SK-N-SH treated with all-trans-retinoic acid at 6 μM for 48 hours (cell line): ENCODE measurements around the gene ABCB10.

Experiments used
- ATAC-seq: fragments of 200-7000 bp; cut with Tn5 transposase; 3 replicates; pipeline ENCODE4 v1.9.1; 2020; ENCODE audit warnings: mild to moderate bottlenecking, moderate library complexity
- ESRRG ChIP-seq: fragments of 250-450 bp; sonication (Bioruptor Pico); IDR thresholded peaks from 2 replicates; pipeline ENCODE4 v1.6.1; 2021; ENCODE audit warnings: mild to moderate bottlenecking
- ISL1 ChIP-seq: fragments of 250-450 bp; sonication (Bioruptor Pico); IDR thresholded peaks from 2 replicates; pipeline ENCODE4 v2.1.2; 2022; ENCODE audit warnings: mild to moderate bottlenecking, moderate library complexity
- OSR1 ChIP-seq: fragments of 250-450 bp; sonication (Bioruptor Pico); IDR thresholded peaks from 2 replicates; pipeline ENCODE4 v1.8.0; 2022; ENCODE audit warnings: moderate library complexity, mild to moderate bottlenecking, inconsistent platforms
- PPARA ChIP-seq: fragments of 250-450 bp; sonication (Bioruptor Pico); IDR thresholded peaks from 2 replicates; pipeline ENCODE4 v1.5.0; 2020; ENCODE audit warnings: mild to moderate bottlenecking, borderline replicate concordance
- SNAI2 ChIP-seq: fragments of 250-450 bp; sonication (Bioruptor Pico); IDR thresholded peaks from 2 replicates; pipeline ENCODE4 v1.5.0; 2020; ENCODE audit warnings: mild to moderate bottlenecking, moderate library complexity
- TOX ChIP-seq: fragments of 250-450 bp; sonication (Bioruptor Pico); IDR thresholded peaks from 2 replicates; pipeline ENCODE4 v1.8.0; 2021; ENCODE audit warnings: mild to moderate bottlenecking, moderate library complexity, borderline replicate concordance
- ZC3H10 ChIP-seq: fragments of 250-450 bp; sonication (Bioruptor Pico); IDR thresholded peaks from 2 replicates; pipeline ENCODE4 v1.5.1; 2021; ENCODE audit warnings: mild to moderate bottlenecking, moderate library complexity
- ZFP3 ChIP-seq: fragments of 250-450 bp; sonication (Bioruptor Pico); IDR thresholded peaks from 2 replicates; pipeline ENCODE4 v1.5.0; 2020; ENCODE audit warnings: mild to moderate bottlenecking, moderate library complexity
- ZNF565 ChIP-seq: fragments of 450-650 bp; formaldehyde crosslinking; conservative IDR thresholded peaks from 2 replicates; pipeline ENCODE4 v1.5.0; 2020; ENCODE audit warnings: low read depth, mild to moderate bottlenecking, moderate library complexity
- TF ChIP-seq, protein P1 (sequence below): fragments of 250-450 bp; sonication (Bioruptor Pico); IDR thresholded peaks from 2 replicates; pipeline ENCODE4 v1.5.0; 2020; ENCODE audit warnings: mild to moderate bottlenecking, moderate library complexity
- TF ChIP-seq, protein P2 (sequence below): fragments of 250-450 bp; sonication (Bioruptor Pico); IDR thresholded peaks from 2 replicates; pipeline ENCODE4 v1.8.0; 2021; ENCODE audit warnings: low read depth, mild to moderate bottlenecking, moderate library complexity, borderline replicate concordance
- TF ChIP-seq, protein P3 (sequence below): fragments of 250-450 bp; sonication (Bioruptor Pico); IDR thresholded peaks from 2 replicates; pipeline ENCODE4 v1.8.0; 2020; ENCODE audit warnings: mild to moderate bottlenecking, moderate library complexity, borderline replicate concordance

The ABCB10 gene

DNA sequence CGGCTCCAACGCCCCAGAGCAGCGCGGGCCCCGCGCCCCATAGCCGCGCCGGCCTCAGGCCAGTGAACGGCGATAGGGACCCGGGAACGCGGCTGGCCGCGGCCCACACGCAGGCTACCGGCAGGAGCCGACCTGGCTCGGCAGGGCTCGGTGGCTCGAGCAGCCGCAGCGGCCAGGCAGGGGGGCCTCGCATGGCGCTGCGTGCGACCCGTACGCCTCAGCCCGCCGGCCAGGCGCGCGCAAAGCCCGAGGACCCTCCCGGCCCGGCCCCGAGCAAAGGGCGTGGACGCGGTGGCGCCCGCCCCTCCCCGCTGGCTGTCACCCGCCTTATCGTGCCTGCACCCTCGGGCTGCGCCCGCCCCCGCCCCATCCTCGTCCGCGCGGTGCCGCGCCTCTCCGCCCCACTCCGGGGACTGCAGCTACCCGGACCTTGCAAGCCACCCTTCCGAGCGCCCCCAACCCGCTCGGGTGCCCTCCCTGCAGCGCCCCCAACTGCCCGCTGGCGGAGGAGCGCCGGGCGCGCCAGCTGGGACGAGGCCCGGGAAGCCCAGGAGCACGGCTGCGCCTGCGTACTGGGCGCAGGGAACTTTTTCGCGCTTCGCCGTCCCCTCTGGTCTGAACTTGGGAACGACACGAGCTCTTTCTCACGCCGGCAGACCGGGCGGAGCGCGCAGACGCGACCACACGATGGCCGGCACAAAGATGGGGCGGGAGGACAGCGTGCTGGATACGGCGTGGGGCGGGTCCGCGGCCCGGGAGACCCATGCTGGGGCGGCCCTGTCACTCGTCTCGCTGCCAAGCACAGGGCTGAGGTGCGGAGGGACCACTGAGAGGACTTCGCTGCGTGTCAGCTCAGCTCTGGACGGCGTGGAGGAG is at the start of gene ABCB10:
TSS of gene ABCB10 (minus strand) at position 248 of the 876 bp plus-strand sequence. CDS start at position 193, 55 bp downstream.
- peak; percentile 95 for ATAC-seq

DNA sequence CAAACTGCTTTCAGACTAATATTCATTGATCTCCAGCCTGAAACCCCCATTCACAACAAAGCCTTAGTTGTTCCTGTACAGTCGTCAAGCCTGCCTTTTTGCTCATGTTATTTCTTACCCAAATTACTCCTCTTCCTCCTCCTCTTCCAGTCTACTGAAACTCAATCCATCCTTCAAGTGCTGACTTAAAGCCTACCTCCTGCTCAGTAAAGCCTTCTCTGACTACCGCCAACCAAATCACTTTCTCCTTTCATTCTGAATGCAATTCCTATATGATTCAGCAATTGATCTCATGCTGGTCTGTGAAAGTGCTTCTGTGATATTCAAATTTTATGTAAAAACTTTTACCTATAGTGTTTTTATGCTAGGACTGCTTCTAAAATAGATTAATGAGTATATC is 48.9 kb upstream of the ABCB10 start:
- TF ChIP-seq ZFP3, result no peak
- TF ChIP-seq, protein P1, sequence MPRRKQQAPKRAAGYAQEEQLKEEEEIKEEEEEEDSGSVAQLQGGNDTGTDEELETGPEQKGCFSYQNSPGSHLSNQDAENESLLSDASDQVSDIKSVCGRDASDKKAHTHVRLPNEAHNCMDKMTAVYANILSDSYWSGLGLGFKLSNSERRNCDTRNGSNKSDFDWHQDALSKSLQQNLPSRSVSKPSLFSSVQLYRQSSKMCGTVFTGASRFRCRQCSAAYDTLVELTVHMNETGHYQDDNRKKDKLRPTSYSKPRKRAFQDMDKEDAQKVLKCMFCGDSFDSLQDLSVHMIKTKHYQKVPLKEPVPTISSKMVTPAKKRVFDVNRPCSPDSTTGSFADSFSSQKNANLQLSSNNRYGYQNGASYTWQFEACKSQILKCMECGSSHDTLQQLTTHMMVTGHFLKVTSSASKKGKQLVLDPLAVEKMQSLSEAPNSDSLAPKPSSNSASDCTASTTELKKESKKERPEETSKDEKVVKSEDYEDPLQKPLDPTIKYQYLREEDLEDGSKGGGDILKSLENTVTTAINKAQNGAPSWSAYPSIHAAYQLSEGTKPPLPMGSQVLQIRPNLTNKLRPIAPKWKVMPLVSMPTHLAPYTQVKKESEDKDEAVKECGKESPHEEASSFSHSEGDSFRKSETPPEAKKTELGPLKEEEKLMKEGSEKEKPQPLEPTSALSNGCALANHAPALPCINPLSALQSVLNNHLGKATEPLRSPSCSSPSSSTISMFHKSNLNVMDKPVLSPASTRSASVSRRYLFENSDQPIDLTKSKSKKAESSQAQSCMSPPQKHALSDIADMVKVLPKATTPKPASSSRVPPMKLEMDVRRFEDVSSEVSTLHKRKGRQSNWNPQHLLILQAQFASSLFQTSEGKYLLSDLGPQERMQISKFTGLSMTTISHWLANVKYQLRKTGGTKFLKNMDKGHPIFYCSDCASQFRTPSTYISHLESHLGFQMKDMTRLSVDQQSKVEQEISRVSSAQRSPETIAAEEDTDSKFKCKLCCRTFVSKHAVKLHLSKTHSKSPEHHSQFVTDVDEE (CRISPR knock-in tag), result no peak
- TF ChIP-seq, protein P2, sequence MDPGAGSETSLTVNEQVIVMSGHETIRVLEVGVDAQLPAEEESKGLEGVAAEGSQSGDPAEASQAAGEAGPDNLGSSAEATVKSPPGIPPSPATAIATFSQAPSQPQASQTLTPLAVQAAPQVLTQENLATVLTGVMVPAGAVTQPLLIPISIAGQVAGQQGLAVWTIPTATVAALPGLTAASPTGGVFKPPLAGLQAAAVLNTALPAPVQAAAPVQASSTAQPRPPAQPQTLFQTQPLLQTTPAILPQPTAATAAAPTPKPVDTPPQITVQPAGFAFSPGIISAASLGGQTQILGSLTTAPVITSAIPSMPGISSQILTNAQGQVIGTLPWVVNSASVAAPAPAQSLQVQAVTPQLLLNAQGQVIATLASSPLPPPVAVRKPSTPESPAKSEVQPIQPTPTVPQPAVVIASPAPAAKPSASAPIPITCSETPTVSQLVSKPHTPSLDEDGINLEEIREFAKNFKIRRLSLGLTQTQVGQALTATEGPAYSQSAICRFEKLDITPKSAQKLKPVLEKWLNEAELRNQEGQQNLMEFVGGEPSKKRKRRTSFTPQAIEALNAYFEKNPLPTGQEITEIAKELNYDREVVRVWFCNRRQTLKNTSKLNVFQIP (CRISPR knock-in tag), result no peak
- TF ChIP-seq ZNF565 (CRISPR knock-in tag), result no peak
- no peak for TF ChIP-seq ZC3H10
- TF ChIP-seq ISL1 (CRISPR knock-in tag), result no peak
- no peak for ATAC-seq

More for the DNA sequence above, at the start of gene ABCB10:
- no peak for TF ChIP-seq ESRRG (CRISPR knock-in tag)
- no peak for TF ChIP-seq OSR1 (CRISPR knock-in tag)
- no peak for TF ChIP-seq PPARA (CRISPR knock-in tag)
- TF ChIP-seq, protein P1 (CRISPR knock-in tag), result no peak
- TF ChIP-seq, protein P2 (CRISPR knock-in tag), result no peak
- TF ChIP-seq, protein P3, sequence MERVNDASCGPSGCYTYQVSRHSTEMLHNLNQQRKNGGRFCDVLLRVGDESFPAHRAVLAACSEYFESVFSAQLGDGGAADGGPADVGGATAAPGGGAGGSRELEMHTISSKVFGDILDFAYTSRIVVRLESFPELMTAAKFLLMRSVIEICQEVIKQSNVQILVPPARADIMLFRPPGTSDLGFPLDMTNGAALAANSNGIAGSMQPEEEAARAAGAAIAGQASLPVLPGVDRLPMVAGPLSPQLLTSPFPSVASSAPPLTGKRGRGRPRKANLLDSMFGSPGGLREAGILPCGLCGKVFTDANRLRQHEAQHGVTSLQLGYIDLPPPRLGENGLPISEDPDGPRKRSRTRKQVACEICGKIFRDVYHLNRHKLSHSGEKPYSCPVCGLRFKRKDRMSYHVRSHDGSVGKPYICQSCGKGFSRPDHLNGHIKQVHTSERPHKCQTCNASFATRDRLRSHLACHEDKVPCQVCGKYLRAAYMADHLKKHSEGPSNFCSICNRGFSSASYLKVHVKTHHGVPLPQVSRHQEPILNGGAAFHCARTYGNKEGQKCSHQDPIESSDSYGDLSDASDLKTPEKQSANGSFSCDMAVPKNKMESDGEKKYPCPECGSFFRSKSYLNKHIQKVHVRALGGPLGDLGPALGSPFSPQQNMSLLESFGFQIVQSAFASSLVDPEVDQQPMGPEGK, result no peak
- no peak for TF ChIP-seq SNAI2
- no peak for TF ChIP-seq TOX

DNA sequence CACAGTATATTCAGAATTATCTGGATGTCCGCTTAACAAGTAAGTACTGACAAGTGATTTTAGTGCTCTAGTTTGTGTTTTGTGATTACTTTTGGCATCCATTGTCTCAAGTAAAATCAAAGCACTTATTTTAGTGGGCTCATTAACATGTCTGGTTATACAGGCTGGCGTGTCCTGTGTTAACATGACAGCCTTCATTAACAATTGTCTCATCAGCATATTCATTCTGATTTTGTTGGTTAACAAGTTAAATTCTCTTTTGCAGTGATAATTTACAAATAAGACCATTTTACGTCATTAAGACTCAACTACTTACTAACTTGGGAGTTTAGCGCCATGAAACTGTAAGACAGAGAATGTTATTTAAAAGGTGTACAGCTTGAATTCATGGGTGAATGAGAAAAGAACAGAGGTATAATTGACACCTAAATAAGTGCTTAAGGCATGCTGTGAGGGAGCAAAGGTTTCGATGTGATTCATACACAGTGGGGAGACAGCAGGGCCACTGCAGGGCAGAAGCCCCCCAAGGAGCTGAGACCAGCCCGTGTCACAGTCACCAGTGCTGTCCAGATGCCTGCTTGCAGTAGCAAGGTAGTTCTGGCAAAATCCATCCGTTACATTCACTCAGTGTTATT is 45.0 kb upstream of the ABCB10 start:
- no peak for TF ChIP-seq ZFP3
- TF ChIP-seq, protein P2 (CRISPR knock-in tag), result no peak
- TF ChIP-seq, protein P3, result no peak
- no peak for ATAC-seq
